HepG2 (cell line): ENCODE data around the gene CPB2. TPM values are rescaled to one million over a fixed set of nuclear protein-coding genes. Genes with fewer than 3 reads are reported as not detected.

Source experiments
- ATM ChIP-seq: fragments of 450-650 bp; IDR thresholded peaks from 2 replicates; pipeline ENCODE4 v1.7.1; 2017; ENCODE audit warnings: mild to moderate bottlenecking, borderline replicate concordance
- BATF2 ChIP-seq: sonication (generic); formaldehyde crosslinking; IDR thresholded peaks from 2 replicates; pipeline ENCODE4 v1.8.0; 2022; ENCODE audit warnings: mild to moderate bottlenecking, missing genetic modification reagents, moderate library complexity
- ESRRA ChIP-seq: sonication (generic); formaldehyde crosslinking; IDR thresholded peaks from 2 replicates; pipeline ENCODE4 v1.5.1; 2020; ENCODE audit warnings: mild to moderate bottlenecking, low read depth, missing genetic modification reagents
- IRF2 ChIP-seq: IDR thresholded peaks from 2 replicates; pipeline ENCODE4 v1.6.1; 2018; ENCODE audit warnings: missing genetic modification reagents, missing compliant biosample characterization
- MAFG ChIP-seq: sonication (generic); formaldehyde crosslinking; IDR thresholded peaks from 2 replicates; pipeline ENCODE4 v1.5.1; 2020; ENCODE audit warnings: mild to moderate bottlenecking, missing genetic modification reagents
- MBD4 ChIP-seq: IDR thresholded peaks from 2 replicates; pipeline ENCODE4 v1.6.1; 2012; ENCODE audit warnings: low read length, inconsistent platforms, borderline replicate concordance
- MTF2 ChIP-seq: sonication (generic); formaldehyde crosslinking; IDR thresholded peaks from 2 replicates; pipeline ENCODE4 v1.5.0; 2020; ENCODE audit warnings: missing genetic modification reagents, borderline replicate concordance
- NCOA5 ChIP-seq: sonication (generic); formaldehyde crosslinking; IDR thresholded peaks from 2 replicates; pipeline ENCODE4 v1.4.0; 2020; ENCODE audit warnings: missing genetic modification reagents
- SP5 ChIP-seq: IDR thresholded peaks from 2 replicates; pipeline ENCODE4 v1.6.1; 2016; ENCODE audit warnings: low read depth, borderline replicate concordance
- TRIM24 ChIP-seq: sonication (generic); formaldehyde crosslinking; IDR thresholded peaks from 2 replicates; pipeline ENCODE4 v1.8.0; 2022; ENCODE audit warnings: mild to moderate bottlenecking, missing genetic modification reagents
- ZFP90 ChIP-seq: sonication (generic); formaldehyde crosslinking; IDR thresholded peaks from 2 replicates; pipeline ENCODE4 v1.8.0; 2022; ENCODE audit warnings: missing genetic modification reagents, mild to moderate bottlenecking, inconsistent platforms, borderline replicate concordance
- ZNF276 ChIP-seq: sonication (generic); formaldehyde crosslinking; IDR thresholded peaks from 2 replicates; pipeline ENCODE4 v1.4.0; 2020; ENCODE audit warnings: mild to moderate bottlenecking, low read depth, missing genetic modification reagents
- ZNF30 ChIP-seq: sonication (generic); formaldehyde crosslinking; IDR thresholded peaks from 2 replicates; pipeline ENCODE4 v1.5.0; 2020; ENCODE audit warnings: mild to moderate bottlenecking, missing genetic modification reagents
- ZNF33B ChIP-seq: sonication (generic); formaldehyde crosslinking; IDR thresholded peaks from 2 replicates; pipeline ENCODE4 v1.5.1; 2020; ENCODE audit warnings: mild to moderate bottlenecking, missing genetic modification reagents
- ZNF574 ChIP-seq: sonication (generic); formaldehyde crosslinking; IDR thresholded peaks from 2 replicates; pipeline ENCODE4 v1.4.0; 2020; ENCODE audit warnings: missing genetic modification reagents
- ZNF607 ChIP-seq: sonication (generic); formaldehyde crosslinking; IDR thresholded peaks from 2 replicates; pipeline ENCODE4 v1.5.1; 2020; ENCODE audit warnings: missing genetic modification reagents, mild to moderate bottlenecking, borderline replicate concordance
- ZNF687 ChIP-seq: sonication (generic); formaldehyde crosslinking; IDR thresholded peaks from 2 replicates; pipeline ENCODE4 v1.5.1; 2020; ENCODE audit warnings: mild to moderate bottlenecking, missing genetic modification reagents, moderate library complexity
- ZNF766 ChIP-seq: sonication (generic); formaldehyde crosslinking; IDR thresholded peaks from 2 replicates; pipeline ENCODE4 v1.5.0; 2020; ENCODE audit warnings: missing genetic modification reagents, borderline replicate concordance
- ZNF782 ChIP-seq: sonication (generic); formaldehyde crosslinking; IDR thresholded peaks from 2 replicates; pipeline ENCODE4 v1.4.0; 2020; ENCODE audit warnings: missing genetic modification reagents, mild to moderate bottlenecking, borderline replicate concordance
- ZSCAN25 ChIP-seq: sonication (generic); formaldehyde crosslinking; IDR thresholded peaks from 2 replicates; pipeline ENCODE4 v1.8.0; 2022; ENCODE audit warnings: mild to moderate bottlenecking, missing genetic modification reagents
- polyA plus RNA-seq, 8 experiments: library from polyadenylated mRNA; depleted of rRNA in 3 of 8; stranded (reverse) in 7 of 8; unstranded in 1 of 8; fragments of >200 nt; fragmentation: Illumina TruSeq in 4 of 8; extraction: Trizol in 4 of 8; gene quantifications; 2 replicates each; pipeline versions ENCODE4 v1.2.1 to v1.2.3, GENCODE V29; 2011 to 2016; ENCODE audit warnings: low read depth in 4 of 8, missing spikeins in 1 of 8, mixed read lengths in 1 of 8; ENCODE audit not compliant: insufficient read depth in 1 of 8
- total RNA-seq, 5 experiments: library from RNA; depleted of rRNA; stranded (reverse); fragments of >200 nt; fragmentation: Illumina TruSeq; extraction: Trizol; gene quantifications; 2 replicates each; pipeline ENCODE4 v1.2.3, GENCODE V29; 2016; ENCODE audit warnings: low read depth in 1 of 5

Gene CPB2
- total and polyA plus RNA-seq, 2 of the 13 experiments (the other 11 are each of a cell fraction or from before 2014, with no cell fraction given) = 125 to 140 TPM

GRCh38 chr13:46052319-46053161, 52.3 kb downstream of the CPB2 start, which contains the start of gene ZC3H13 (continued):
- TF ChIP-seq ZNF782 (CRISPR knock-in tag) (peak; percentile 66; the same call in 1 of the 2 replicates), ZNF607 (0 out of 2 replicates have a peak, but pooled peaks have one; percentile 43), ZNF574 (CRISPR knock-in tag) (peak; percentile 97), MBD4 (peak; percentile 32; the same call in 1 of the 2 replicates), TRIM24 (CRISPR knock-in tag) (no peak), NCOA5 (CRISPR knock-in tag) (no peak), ZNF30 (no peak), ZSCAN25 (peak; percentile 25; the same call in 1 of the 2 replicates), SP5 (CRISPR knock-in tag) (0 out of 2 replicates have a peak, but pooled peaks have one; percentile 44), ESRRA (CRISPR knock-in tag) (no peak), ZFP90 (CRISPR knock-in tag) (peak; percentile 36; the same call in 1 of the 2 replicates), MAFG (no peak), ZNF766 (CRISPR knock-in tag) (no peak), ZNF33B (CRISPR knock-in tag) (no peak), IRF2 (CRISPR knock-in tag) (peak; percentile 58; the same call in 1 of the 2 replicates), ZNF276 (CRISPR knock-in tag) (0 out of 2 replicates have a peak, but pooled peaks have one; percentile 27), BATF2 (CRISPR knock-in tag) (no peak), ATM (no peak), MTF2 (no peak), ZNF687 (peak; percentile 83)
